Esophagus (tissue), 2 donors: ENCODE data around the gene TRAPPC12. TPM values are rescaled to one million over a fixed set of nuclear protein-coding genes. Genes with fewer than 3 reads are reported as not detected.

Experiments
- H3K27ac ChIP-seq, 2 donors: one replicate each; pipeline ENCODE4 v1.5.1; 2013; ENCODE audit warnings: low read depth in 2 of 2, mild to moderate bottlenecking in 2 of 2, inconsistent platforms in 1 of 2, low read length in 1 of 2, moderate library complexity in 1 of 2
- H3K27me3 ChIP-seq, 2 donors: one replicate each; pipeline ENCODE4 v1.6.1; 2013; ENCODE audit warnings: low read length in 2 of 2, control low read depth in 1 of 2, mild to moderate bottlenecking in 1 of 2; ENCODE audit not compliant: insufficient read depth in 2 of 2, control insufficient read depth in 1 of 2
- H3K36me3 ChIP-seq, 2 donors: one replicate each; pipeline ENCODE4 v1.6.1; 2013; ENCODE audit warnings: low read length in 1 of 2; ENCODE audit not compliant: control insufficient read depth in 2 of 2, insufficient read depth in 2 of 2
- H3K4me1 ChIP-seq, 2 donors: one replicate each; pipeline ENCODE4 v1.6.1; 2013; ENCODE audit warnings: low read length in 1 of 2; ENCODE audit not compliant: control insufficient read depth in 2 of 2, insufficient read depth in 2 of 2
- H3K4me3 ChIP-seq, 2 donors: one replicate each; pipeline ENCODE4 v1.5.1; 2013; ENCODE audit warnings: low read length in 2 of 2, mild to moderate bottlenecking in 2 of 2, low read depth in 1 of 2, moderate library complexity in 1 of 2
- H3K9me3 ChIP-seq, 2 donors: one replicate each; pipeline ENCODE4 v1.6.1; 2013; ENCODE audit warnings: mild to moderate bottlenecking in 2 of 2, low read depth in 1 of 2, low read length in 1 of 2, moderate library complexity in 1 of 2; ENCODE audit not compliant: control insufficient read depth in 2 of 2, insufficient read depth in 1 of 2
- WGBS, 2 donors: extraction: QIAGEN DNeasy Blood & Tissue Kit; methylation state at CpG; one replicate each; pipeline ENCODE4 v1.1.7; 2013; 5-methylcytosine and 5-hydroxymethylcytosine counted together
- polyA plus RNA-seq, 2 donors: library from polyadenylated mRNA; stranded (reverse); fragments of 200-250 nt; gene quantifications; one replicate each; pipeline ENCODE4 v1.2.3, GENCODE V29; 2013
- donor health status: healthy with polysubstance abuse.
- donor health status: Bipolar disorder and iron deficiency.

The TRAPPC12 gene
- polyA plus RNA-seq, 2 donors = 43.6 to 64.2 TPM

- Histone ChIP-seq H3K4me1 (peaks cover 0 to 6% of the 10 kb centered on the region in 2 donors), H3K27me3 (no peaks in the 10 kb centered on the region), H3K36me3 (peaks cover 9 to 35% of the 10 kb centered on the region in 2 donors), H3K4me3 (no peak overlapping the region), H3K27ac (no peak overlapping the region), H3K9me3 (no peaks in the 10 kb centered on the region)
- 77 to 82% methylated on average over 30 of the region's 30 CpGs for WGBS, 2 donors
Measured at GRCh38 chr2:3483227-3483985, 103.9 kb downstream of the TRAPPC12 start.

- 94 to 95% methylated on average over 34 of the region's 34 CpGs for WGBS, 2 donors
- H3K36me3 ChIP-seq = peaks cover 4 to 27% of the 10 kb centered on the region in 2 donors
Measured at GRCh38 chr2:3483986-3484960, 104.8 kb downstream of the TRAPPC12 start.

DNA sequence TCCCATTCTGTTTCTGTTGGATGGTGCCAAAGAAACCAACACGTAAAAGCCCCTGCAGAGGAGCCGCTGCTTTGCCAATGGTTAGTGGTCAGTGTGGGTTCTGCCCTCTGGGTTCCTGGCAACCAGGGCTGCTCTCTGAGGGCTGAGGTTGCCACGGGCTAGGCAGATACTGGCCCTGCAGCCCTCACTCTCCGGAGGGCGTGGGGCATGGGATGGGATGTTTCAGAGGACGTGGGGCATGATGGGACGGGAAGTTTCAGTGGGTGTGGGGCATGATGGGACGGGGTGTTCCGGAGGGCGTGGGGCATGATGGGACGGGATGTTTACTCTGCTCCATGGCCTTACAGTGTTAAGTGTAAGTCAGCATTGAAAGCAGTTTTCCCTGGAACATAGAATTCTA, 105.7 kb downstream of the TRAPPC12 start:
- H3K4me1 ChIP-seq = peaks cover 0 to 6% of the 10 kb centered on the region in 2 donors
- peaks cover 0 to 20% of the 10 kb centered on the region in 2 donors for H3K36me3 ChIP-seq
- 89 to 90% methylated on average over 11 of the region's 11 CpGs for WGBS, 2 donors
- no peaks in the 10 kb centered on the region for H3K27me3 ChIP-seq
- no peak overlapping the region for H3K4me3 ChIP-seq
- H3K27ac ChIP-seq = no peak overlapping the region
- H3K9me3 ChIP-seq = no peaks in the 10 kb centered on the region

More at GRCh38 chr2:3483986-3484960, 104.8 kb downstream of the TRAPPC12 start:
- H3K27me3 ChIP-seq = no peaks in the 10 kb centered on the region
- H3K4me3 ChIP-seq = no peak overlapping the region
- peaks cover 0 to 6% of the 10 kb centered on the region in 2 donors for H3K4me1 ChIP-seq
- H3K9me3 ChIP-seq = no peaks in the 10 kb centered on the region
- H3K27ac ChIP-seq = no peak overlapping the region

- Histone ChIP-seq H3K36me3 (peaks cover 0 to 20% of the 10 kb centered on the region in 2 donors), H3K9me3 (no peaks in the 10 kb centered on the region), H3K4me3 (no peak overlapping the region), H3K27ac (no peak overlapping the region), H3K4me1 (peaks cover 0 to 6% of the 10 kb centered on the region in 2 donors), H3K27me3 (no peaks in the 10 kb centered on the region)
- WGBS, 2 donors = 89 to 91% methylated on average over 29 of the region's 29 CpGs
Measured at GRCh38 chr2:3486047-3487027, 106.8 kb downstream of the TRAPPC12 start.

- Histone ChIP-seq H3K9me3 (no peaks in the 10 kb centered on the region), H3K36me3 (peaks cover 0 to 15% of the 10 kb centered on the region in 2 donors), H3K27ac (no peak overlapping the region), H3K4me3 (no peak overlapping the region), H3K4me1 (peaks cover 0 to 6% of the 10 kb centered on the region in 2 donors), H3K27me3 (no peaks in the 10 kb centered on the region)
- 81 to 84% methylated on average over 9 of the region's 9 CpGs for WGBS, 2 donors
Measured at GRCh38 chr2:3487028-3487425, 107.5 kb downstream of the TRAPPC12 start.

DNA sequence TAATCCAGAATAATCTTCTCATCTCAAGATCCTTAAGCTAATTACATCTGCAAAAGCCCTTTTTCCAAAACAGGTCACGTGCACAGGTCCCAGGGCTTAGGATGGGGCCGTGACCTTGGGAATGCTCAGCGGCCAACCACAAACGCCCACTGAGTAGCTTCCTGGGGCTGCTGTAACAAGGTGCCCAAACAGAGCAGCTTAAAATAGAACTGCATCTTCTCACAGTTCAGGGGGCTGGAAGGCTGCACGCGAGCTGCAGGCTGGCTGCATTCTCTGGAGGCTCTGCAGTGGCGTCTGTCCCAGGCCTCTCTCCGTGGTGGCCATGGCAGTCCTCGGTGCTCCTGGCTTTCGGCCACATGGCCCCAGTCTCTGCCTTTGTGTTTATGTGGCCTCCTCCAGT, 107.9 kb downstream of the TRAPPC12 start:
- H3K27ac ChIP-seq = no peak overlapping the region
- 66 to 76% methylated on average over 10 of the region's 10 CpGs for WGBS, 2 donors

GRCh38 chr2:3488061-3488531, 108.6 kb downstream of the TRAPPC12 start:
- Histone ChIP-seq H3K27me3 (no peaks in the 10 kb centered on the region), H3K36me3 (peaks cover 0 to 6% of the 10 kb centered on the region in 2 donors), H3K27ac (no peak overlapping the region), H3K9me3 (no peaks in the 10 kb centered on the region), H3K4me1 (peaks cover 0 to 6% of the 10 kb centered on the region in 2 donors), H3K4me3 (no peak overlapping the region)
- 68 to 77% methylated on average over 6 of the region's 6 CpGs for WGBS, 2 donors

More for the DNA sequence above, 107.9 kb downstream of the TRAPPC12 start:
- Histone ChIP-seq H3K27me3 (no peaks in the 10 kb centered on the region), H3K36me3 (peaks cover 0 to 11% of the 10 kb centered on the region in 2 donors), H3K4me1 (peaks cover 0 to 6% of the 10 kb centered on the region in 2 donors), H3K4me3 (no peak overlapping the region), H3K9me3 (no peaks in the 10 kb centered on the region)

DNA sequence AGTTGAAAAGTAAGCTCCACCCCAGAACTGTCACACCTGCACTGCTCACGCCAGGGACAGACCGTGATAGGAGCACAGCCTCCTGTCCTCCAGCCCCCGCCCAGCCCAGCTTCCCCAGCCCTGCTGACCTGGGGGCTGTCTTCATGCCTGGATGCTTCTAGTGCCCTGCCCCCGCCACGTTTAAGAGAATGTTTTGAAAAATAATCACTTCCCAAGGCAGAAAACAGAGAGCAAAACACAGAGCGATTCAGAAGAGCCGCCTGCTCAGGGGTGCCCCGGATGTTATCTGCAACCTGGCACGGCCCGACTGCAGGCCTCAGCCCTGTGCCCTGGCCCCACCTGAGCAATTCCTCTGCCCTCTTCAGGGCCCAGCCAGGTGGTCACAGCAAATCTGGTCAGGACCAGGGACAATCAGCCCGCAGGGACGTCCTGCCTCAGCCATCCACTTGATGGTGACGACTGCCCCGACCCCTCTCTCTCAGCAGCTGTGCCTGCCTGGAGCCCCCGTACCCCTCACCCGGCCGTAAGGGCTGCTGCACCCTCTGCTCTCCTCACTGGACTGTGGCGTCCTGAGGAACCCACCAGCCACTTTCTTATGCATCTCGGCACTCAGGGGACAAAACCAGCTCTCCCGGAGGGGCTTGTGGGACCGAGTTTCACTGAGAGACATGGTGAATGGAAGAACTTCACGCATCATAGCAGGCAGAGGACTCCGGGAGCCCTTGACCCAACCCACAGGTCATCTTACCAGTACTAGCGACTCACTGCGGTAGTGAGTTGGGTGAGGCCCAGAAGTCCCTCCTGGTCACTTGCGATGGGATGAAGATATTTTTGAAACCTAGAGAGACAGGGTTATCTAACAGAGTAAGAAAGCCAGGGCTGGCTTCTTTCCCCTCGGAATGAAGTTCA, 109.6 kb downstream of the TRAPPC12 start:
- Histone ChIP-seq H3K27ac (no peak overlapping the region), H3K9me3 (no peaks in the 10 kb centered on the region), H3K36me3 (peaks cover 0 to 2% of the 10 kb centered on the region in 2 donors), H3K4me1 (no peaks in the 10 kb centered on the region), H3K4me3 (no peak overlapping the region), H3K27me3 (no peaks in the 10 kb centered on the region)
- WGBS, 2 donors = 65 to 68% methylated on average over 27 of the region's 27 CpGs
